ENCODE measurements around the gene ADGRG2.

DNA sequence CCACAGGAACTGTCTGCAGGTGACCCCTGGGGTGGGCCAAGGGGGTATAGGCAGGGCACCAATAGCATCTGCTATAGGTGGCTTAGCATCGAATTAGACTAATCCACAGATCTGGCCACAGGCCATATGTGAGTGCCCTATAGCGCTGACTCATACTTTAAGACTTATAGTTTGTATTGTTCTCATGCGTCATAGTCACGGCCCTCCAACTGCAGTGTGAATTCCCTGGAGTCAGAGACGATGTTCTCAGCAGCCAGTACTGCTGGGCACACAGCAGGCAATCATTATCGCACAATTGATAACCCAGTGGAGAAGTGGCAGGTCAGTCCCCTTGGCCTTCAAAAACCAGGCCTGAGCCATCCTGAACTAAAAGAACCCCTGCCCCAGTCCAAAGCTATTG is 58.1 kb downstream of the ADGRG2 start:
- TF ChIP-seq POLR2A (IDR thresholded peaks at IDR 0.05; ENCODE audit: low read length) (no peak), GATA1 (IDR thresholded peaks at IDR 0.05; ENCODE audit: low read depth, low read length) (no peak)
